ENCODE data around the gene MON2. TPM values are rescaled to one million over a fixed set of nuclear protein-coding genes. Genes with fewer than 3 reads are reported as not detected.
A peak's percentile ranks its signal among the peaks of the same experiment; 100 is the strongest.

Gene MON2
- total and polyA plus RNA-seq, 2 of the 13 experiments (the other 11 are each of a cell fraction or from before 2014, with no cell fraction given) = 10.5 to 24.8 TPM

DNA sequence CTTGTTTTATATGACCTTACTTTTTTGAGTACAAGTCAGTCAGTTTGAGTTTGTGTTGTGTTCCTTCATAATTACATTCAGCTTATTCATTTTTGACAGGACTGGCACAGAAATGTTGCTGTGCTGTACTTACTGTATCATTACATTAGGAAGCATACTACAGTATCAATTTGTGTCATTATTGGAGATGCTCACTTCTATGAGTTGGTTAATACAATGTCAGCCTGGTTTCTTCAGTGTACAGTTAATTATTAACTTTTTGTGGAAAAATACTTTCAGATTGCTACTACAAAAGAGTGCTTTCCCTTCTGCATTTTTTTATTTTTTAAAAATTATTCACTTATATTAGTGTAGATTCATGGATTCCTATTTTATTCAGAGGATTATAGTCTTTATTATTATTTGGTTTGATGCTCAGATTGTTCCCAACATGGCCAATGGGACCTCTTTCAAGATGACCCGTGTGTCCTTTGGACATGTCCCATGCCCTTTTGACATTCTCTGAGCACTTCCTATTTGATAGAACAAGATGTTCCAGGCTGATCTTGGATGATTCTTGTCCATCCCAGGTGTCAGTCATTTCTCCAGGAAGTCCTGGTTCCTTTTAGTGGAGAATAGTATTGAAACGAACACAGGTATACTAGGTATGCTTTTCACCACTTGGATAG, 66.6 kb downstream of the MON2 start:
- Histone ChIP-seq H3K4me3 (replicated peaks in 1 of 3; ENCODE audit: insufficient read depth in 1 of 3, low read depth in 2 of 3, low read length in 3 of 3) (no peak overlapping the region), H2AFZ (ENCODE audit: low read length) (no peak overlapping the region), H3K9ac (ENCODE audit: insufficient read depth, low read depth, low read length) (no peak overlapping the region), H3K79me2 (ENCODE audit: insufficient read depth, low read length) (no peaks in the 10 kb centered on the region), H3K4me1 (ENCODE audit: insufficient read depth, low read length) (peaks cover 15% of the 10 kb centered on the region), H3K27ac (ENCODE audit: extremely low read length, insufficient read depth, low read length) (no peak overlapping the region), H3K4me2 (ENCODE audit: low read depth, low read length) (no peak overlapping the region), H3K36me3 (replicated peaks in 1 of 2; ENCODE audit: control insufficient read depth in 1 of 2, insufficient read depth in 2 of 2, low read length in 2 of 2) (peaks cover 2 to 28% of the 10 kb centered on the region in 2 experiments; a peak in 3 of 5 replicates), H3K9me3 (ENCODE audit: low read length) (no peaks in the 10 kb centered on the region), H3K27me3 (ENCODE audit: control insufficient read depth in 1 of 2, insufficient read depth in 2 of 2, low read length in 2 of 2) (no peaks in the 10 kb centered on the region), H4K20me1 (ENCODE audit: insufficient read depth, low read length) (no peaks in the 10 kb centered on the region)
- intact Hi-C loops (cut with micrococcal nuclease; ENCODE audit: unreplicated experiment) (no loop called here), in situ Hi-C loops (cut with HindIII; ENCODE audit: extremely low pct_ligation_motif_present, low pct_unique_long_range_greater_than_20kb) (no loop called here)
- ChIA-PET CTCF (ENCODE audit: low intra/inter-chr PET ratio, low total read pairs) (no interaction called here), POLR2A (no interaction called here)
- DNase-seq (ENCODE audit: low spot score) (peak; percentile 4), ATAC-seq (peak; percentile 36; the same call in 2 of the 3 replicates), FAIRE-seq (no peak)
- BruUV-seq (replicated peaks) = no TSS peak
- WGBS (ENCODE audit: low lambda C conversion rate) = 89% methylated on average over 2 of the region's 2 CpGs
- TF ChIP-seq ZNF296 (CRISPR knock-in tag; conservative IDR thresholded peaks at IDR 0.05) = no peak
- TF ChIP-seq, protein P1, sequence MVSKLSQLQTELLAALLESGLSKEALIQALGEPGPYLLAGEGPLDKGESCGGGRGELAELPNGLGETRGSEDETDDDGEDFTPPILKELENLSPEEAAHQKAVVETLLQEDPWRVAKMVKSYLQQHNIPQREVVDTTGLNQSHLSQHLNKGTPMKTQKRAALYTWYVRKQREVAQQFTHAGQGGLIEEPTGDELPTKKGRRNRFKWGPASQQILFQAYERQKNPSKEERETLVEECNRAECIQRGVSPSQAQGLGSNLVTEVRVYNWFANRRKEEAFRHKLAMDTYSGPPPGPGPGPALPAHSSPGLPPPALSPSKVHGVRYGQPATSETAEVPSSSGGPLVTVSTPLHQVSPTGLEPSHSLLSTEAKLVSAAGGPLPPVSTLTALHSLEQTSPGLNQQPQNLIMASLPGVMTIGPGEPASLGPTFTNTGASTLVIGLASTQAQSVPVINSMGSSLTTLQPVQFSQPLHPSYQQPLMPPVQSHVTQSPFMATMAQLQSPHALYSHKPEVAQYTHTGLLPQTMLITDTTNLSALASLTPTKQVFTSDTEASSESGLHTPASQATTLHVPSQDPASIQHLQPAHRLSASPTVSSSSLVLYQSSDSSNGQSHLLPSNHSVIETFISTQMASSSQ (IDR thresholded peaks at IDR 0.05; ENCODE audit: low read depth) = no peak
- TF ChIP-seq, protein P1 (CRISPR knock-in tag; IDR thresholded peaks at IDR 0.05; ENCODE audit: borderline replicate concordance) = peak; percentile 13; the same call in 1 of the 2 replicates

DNA sequence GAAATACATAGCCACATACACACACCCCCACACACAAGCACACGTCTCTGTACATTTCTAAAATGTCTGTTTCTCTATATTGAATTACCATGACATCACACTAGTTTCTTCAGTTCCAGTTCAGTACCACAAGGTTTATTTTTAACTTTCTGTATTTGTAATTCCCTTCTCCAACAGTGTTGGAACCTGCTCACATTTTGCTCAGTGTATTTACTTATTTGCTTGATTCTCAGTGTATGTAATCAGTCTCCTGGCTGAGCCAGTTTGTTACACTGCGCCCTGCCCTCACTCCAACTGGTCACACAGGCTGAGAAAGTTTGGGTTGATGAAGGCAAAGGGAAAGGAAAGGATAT, 67.1 kb downstream of the MON2 start:
- Histone ChIP-seq H3K4me3 (replicated peaks in 1 of 3; ENCODE audit: insufficient read depth in 1 of 3, low read depth in 2 of 3, low read length in 3 of 3) (no peak overlapping the region), H4K20me1 (ENCODE audit: insufficient read depth, low read length) (no peaks in the 10 kb centered on the region), H3K9me3 (ENCODE audit: low read length) (no peaks in the 10 kb centered on the region), H3K27ac (ENCODE audit: extremely low read length, insufficient read depth, low read length) (no peak overlapping the region), H3K4me1 (ENCODE audit: insufficient read depth, low read length) (peaks cover 15% of the 10 kb centered on the region), H2AFZ (ENCODE audit: low read length) (no peak overlapping the region), H3K27me3 (ENCODE audit: control insufficient read depth in 1 of 2, insufficient read depth in 2 of 2, low read length in 2 of 2) (no peaks in the 10 kb centered on the region), H3K36me3 (replicated peaks in 1 of 2; ENCODE audit: control insufficient read depth in 1 of 2, insufficient read depth in 2 of 2, low read length in 2 of 2) (peaks cover 2 to 27% of the 10 kb centered on the region in 2 experiments; a peak in 3 of 5 replicates), H3K79me2 (ENCODE audit: insufficient read depth, low read length) (no peaks in the 10 kb centered on the region), H3K9ac (ENCODE audit: insufficient read depth, low read depth, low read length) (no peak overlapping the region), H3K4me2 (ENCODE audit: low read depth, low read length) (no peak overlapping the region)
- intact Hi-C loops (cut with micrococcal nuclease; ENCODE audit: unreplicated experiment) = no loop called here
- no TSS peak for BruUV-seq (replicated peaks)
- 97% methylated on average over 2 of the region's 2 CpGs for WGBS (ENCODE audit: low lambda C conversion rate)
- ChIA-PET POLR2A (no interaction called here), CTCF (ENCODE audit: low intra/inter-chr PET ratio, low total read pairs) (no interaction called here)
- in situ Hi-C loops (cut with HindIII; ENCODE audit: extremely low pct_ligation_motif_present, low pct_unique_long_range_greater_than_20kb) = no loop called here
- no peak for FAIRE-seq
- no peak for ATAC-seq
- DNase-seq (ENCODE audit: low spot score) = no peak
- TF ChIP-seq, protein P2, sequence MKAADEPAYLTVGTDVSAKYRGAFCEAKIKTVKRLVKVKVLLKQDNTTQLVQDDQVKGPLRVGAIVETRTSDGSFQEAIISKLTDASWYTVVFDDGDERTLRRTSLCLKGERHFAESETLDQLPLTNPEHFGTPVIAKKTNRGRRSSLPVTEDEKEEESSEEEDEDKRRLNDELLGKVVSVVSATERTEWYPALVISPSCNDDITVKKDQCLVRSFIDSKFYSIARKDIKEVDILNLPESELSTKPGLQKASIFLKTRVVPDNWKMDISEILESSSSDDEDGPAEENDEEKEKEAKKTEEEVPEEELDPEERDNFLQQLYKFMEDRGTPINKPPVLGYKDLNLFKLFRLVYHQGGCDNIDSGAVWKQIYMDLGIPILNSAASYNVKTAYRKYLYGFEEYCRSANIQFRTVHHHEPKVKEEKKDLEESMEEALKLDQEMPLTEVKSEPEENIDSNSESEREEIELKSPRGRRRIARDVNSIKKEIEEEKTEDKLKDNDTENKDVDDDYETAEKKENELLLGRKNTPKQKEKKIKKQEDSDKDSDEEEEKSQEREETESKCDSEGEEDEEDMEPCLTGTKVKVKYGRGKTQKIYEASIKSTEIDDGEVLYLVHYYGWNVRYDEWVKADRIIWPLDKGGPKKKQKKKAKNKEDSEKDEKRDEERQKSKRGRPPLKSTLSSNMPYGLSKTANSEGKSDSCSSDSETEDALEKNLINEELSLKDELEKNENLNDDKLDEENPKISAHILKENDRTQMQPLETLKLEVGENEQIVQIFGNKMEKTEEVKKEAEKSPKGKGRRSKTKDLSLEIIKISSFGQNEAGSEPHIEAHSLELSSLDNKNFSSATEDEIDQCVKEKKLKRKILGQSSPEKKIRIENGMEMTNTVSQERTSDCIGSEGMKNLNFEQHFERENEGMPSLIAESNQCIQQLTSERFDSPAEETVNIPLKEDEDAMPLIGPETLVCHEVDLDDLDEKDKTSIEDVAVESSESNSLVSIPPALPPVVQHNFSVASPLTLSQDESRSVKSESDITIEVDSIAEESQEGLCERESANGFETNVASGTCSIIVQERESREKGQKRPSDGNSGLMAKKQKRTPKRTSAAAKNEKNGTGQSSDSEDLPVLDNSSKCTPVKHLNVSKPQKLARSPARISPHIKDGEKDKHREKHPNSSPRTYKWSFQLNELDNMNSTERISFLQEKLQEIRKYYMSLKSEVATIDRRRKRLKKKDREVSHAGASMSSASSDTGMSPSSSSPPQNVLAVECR (CRISPR knock-in tag; IDR thresholded peaks at IDR 0.05; ENCODE audit: borderline replicate concordance) = no peak
- TF ChIP-seq NCOA5 (CRISPR knock-in tag; IDR thresholded peaks at IDR 0.05) (no peak), PLRG1 (conservative IDR thresholded peaks at IDR 0.05) (no peak), SNRNP70 (IDR thresholded peaks at IDR 0.05; ENCODE audit: low read depth, low read length) (no peak), ZFP36L2 (CRISPR knock-in tag; IDR thresholded peaks at IDR 0.05) (no peak)
- TF ChIP-seq, protein P3, sequence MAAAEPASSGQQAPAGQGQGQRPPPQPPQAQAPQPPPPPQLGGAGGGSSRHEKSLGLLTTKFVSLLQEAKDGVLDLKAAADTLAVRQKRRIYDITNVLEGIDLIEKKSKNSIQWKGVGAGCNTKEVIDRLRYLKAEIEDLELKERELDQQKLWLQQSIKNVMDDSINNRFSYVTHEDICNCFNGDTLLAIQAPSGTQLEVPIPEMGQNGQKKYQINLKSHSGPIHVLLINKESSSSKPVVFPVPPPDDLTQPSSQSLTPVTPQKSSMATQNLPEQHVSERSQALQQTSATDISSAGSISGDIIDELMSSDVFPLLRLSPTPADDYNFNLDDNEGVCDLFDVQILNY (CRISPR knock-in tag; conservative IDR thresholded peaks at IDR 0.05) = no peak
